ENCODE results near the gene CAPRIN1. TPM values are rescaled to one million over a fixed set of nuclear protein-coding genes. Genes with fewer than 3 reads are reported as not detected.

The CAPRIN1 gene
- total RNA-seq, 1 experiment from 2014 or later = 301 TPM

GRCh38 chr11:34033399-34033798 lies 18.1 kb upstream of the CAPRIN1 start:
- Histone ChIP-seq H2BK120ac (ENCODE audit: low read depth, low read length, poor library complexity, severe bottlenecking) (no peak overlapping the region), H3K18ac (ENCODE audit: insufficient read length, low read depth, low read length) (no peak overlapping the region), H3K4me1 (ENCODE audit: insufficient read depth, low read length) (no peaks in the 10 kb centered on the region), H2AK5ac (ENCODE audit: insufficient read length, low read length) (no peak overlapping the region), H2BK5ac (ENCODE audit: insufficient read length, low read length) (no peak overlapping the region), H2BK12ac (ENCODE audit: insufficient read length, low read depth, low read length) (no peak overlapping the region), H2BK20ac (ENCODE audit: low read depth, low read length, poor library complexity, severe bottlenecking) (no peak overlapping the region), H3K14ac (ENCODE audit: insufficient read depth, low read length) (no peak overlapping the region), H4K91ac (ENCODE audit: insufficient read length, low read depth, low read length) (no peak overlapping the region), H3K23ac (ENCODE audit: insufficient read length, low read depth, low read length) (no peak overlapping the region), H4K8ac (replicated peaks; ENCODE audit: insufficient read length, low read depth, low read length) (no peak overlapping the region), H4K20me1 (ENCODE audit: control insufficient read depth, insufficient read depth, insufficient read length) (no peaks in the 10 kb centered on the region), H3K23me2 (ENCODE audit: insufficient read length, low read depth, low read length, poor library complexity, severe bottlenecking) (no peaks in the 10 kb centered on the region), H3K9me3 (ENCODE audit: control insufficient read depth, low read depth, low read length) (no peaks in the 10 kb centered on the region), H3K79me2 (ENCODE audit: insufficient read depth, low read length) (no peaks in the 10 kb centered on the region), H3K56ac (ENCODE audit: insufficient read length, low read depth, low read length) (no peak overlapping the region), H3K27ac (ENCODE audit: insufficient read length, low read depth, low read length) (no peak overlapping the region), H3K4me2 (ENCODE audit: insufficient read depth, insufficient read length, low read length) (no peak overlapping the region), H3K27me3 (ENCODE audit: insufficient read depth, low read length) (no peaks in the 10 kb centered on the region), H4K5ac (ENCODE audit: insufficient read length, low read depth, low read length) (no peak overlapping the region), H3K9ac (ENCODE audit: extremely low read depth, insufficient read length, low read length) (no peak overlapping the region), H2AFZ (ENCODE audit: low read length) (no peak overlapping the region), H3T11ph (ENCODE audit: low read length) (no peak overlapping the region), H2BK15ac (ENCODE audit: low read depth, low read length) (no peak overlapping the region), H3K79me1 (ENCODE audit: insufficient read depth, low read depth, low read length, poor library complexity, severe bottlenecking) (no peaks in the 10 kb centered on the region), H3K4ac (ENCODE audit: low read depth, low read length) (no peak overlapping the region)
- Mint-ChIP-seq H3K27me3 (ENCODE audit: low read depth) (peaks cover 1% of the 10 kb centered on the region; the same call in 1 of the 2 replicates), H3K9me3 (no peaks in the 10 kb centered on the region), H3K36me3 (ENCODE audit: insufficient read depth in 1 of 3, low read depth in 3 of 3) (no peaks in the 10 kb centered on the region), H3K27ac (no peak overlapping the region), H3K4me3 (no peak overlapping the region), H3K4me1 (no peaks in the 10 kb centered on the region)
- no peak for DNase-seq
- TF ChIP-seq, protein P1, sequence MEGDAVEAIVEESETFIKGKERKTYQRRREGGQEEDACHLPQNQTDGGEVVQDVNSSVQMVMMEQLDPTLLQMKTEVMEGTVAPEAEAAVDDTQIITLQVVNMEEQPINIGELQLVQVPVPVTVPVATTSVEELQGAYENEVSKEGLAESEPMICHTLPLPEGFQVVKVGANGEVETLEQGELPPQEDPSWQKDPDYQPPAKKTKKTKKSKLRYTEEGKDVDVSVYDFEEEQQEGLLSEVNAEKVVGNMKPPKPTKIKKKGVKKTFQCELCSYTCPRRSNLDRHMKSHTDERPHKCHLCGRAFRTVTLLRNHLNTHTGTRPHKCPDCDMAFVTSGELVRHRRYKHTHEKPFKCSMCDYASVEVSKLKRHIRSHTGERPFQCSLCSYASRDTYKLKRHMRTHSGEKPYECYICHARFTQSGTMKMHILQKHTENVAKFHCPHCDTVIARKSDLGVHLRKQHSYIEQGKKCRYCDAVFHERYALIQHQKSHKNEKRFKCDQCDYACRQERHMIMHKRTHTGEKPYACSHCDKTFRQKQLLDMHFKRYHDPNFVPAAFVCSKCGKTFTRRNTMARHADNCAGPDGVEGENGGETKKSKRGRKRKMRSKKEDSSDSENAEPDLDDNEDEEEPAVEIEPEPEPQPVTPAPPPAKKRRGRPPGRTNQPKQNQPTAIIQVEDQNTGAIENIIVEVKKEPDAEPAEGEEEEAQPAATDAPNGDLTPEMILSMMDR (conservative IDR thresholded peaks at IDR 0.05) = no peak
- no CpG with 5 or more reads among the region's 2 CpGs for WGBS (ENCODE audit: extremely low coverage, insufficient read length, low lambda C conversion rate)
